Measurements from ENCODE around the gene CYB561D2. TPM values are rescaled to one million over a fixed set of nuclear protein-coding genes. Genes with fewer than 3 reads are reported as not detected.

Gene CYB561D2
- total RNA-seq, 1 donor from 2014 or later = 27.5 TPM

DNA sequence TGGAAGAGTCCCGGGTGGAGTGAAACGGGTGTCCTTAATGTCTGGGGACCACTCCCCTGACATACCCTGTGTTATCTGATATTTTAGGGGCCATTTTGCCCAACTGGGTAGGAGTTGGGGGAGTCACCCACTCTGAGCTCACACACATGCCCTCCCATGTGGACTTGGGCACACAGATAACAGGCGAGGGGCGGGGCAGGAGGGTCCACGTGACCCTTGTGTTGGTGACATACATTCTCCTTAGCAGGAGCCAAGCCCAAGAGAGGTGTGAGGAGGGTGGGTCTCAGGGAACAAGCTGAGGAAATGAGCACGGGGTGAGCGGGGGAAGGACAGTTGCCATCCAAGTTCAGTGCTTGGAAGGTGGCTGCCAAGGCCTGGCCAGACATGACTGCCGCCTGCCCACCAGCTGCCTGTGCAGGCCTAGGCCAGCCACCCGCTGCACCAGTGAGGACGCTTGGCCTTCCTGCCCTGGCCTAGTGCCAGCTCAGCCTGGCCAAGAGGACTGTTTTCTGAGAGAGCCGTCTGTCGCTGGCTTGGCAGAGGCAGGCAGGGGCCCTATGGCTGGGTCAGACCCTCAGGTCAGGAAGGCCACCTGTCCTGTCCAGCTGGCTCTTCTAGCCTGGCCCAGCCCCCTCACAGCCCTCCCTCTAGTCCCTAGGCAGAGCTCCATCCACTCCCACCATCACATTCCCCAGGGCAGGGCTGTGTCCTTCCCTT lies 40.0 kb downstream of the CYB561D2 start:
- peak; percentile 71 for DNase-seq (ENCODE audit: low spot score)

DNA sequence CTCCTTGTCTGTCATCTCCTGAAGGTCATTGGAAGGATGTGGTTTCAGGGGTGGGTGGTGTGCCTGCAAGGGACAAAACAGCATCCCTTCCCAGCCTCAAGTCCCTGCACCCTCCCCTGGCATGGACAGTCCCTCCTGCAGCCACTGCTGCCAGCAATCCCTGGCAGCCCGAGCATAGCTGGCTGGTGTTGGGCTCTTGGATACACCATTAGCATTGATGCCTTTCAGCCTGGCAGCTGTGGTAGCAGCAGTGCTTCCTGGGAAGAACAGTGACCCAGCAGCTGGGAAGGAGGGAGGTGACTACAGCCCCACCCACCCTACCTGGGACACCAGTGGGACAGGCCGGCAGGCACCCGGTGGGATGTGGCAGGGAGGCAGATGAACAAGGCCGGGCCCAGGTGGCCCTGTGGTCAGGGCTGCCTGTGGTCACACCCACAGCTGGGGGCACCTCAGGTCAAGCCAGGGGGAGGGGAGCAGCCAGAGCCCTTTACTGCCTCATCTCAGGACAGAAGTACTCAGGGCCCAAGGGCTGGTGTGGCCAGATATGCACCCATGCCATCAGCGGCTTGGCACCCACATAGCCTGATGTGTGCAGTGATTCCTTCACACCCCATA lies 41.5 kb downstream of the CYB561D2 start:
- DNase-seq (ENCODE audit: low spot score) = no peak

DNA sequence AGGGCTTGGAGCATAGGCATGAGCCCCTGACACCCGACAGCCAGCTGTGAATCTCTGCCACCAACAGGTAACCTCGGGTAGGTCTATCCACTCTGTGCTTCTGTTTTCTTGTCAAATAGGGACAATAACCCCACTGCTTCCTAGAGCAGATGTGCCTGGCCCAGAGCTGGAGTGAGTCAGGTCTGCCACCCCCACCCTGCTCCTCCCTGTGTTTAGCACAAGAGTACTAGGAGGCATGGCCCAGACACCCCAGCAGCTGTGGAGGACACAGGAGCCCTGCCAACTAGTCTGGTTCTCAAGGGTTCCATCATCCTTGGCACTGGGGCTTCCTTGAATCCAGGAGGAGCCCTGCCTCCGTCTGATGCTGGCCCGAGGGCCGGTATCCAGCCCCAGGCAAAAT lies 42.4 kb downstream of the CYB561D2 start:
- no peak for DNase-seq (ENCODE audit: low spot score)

DNA sequence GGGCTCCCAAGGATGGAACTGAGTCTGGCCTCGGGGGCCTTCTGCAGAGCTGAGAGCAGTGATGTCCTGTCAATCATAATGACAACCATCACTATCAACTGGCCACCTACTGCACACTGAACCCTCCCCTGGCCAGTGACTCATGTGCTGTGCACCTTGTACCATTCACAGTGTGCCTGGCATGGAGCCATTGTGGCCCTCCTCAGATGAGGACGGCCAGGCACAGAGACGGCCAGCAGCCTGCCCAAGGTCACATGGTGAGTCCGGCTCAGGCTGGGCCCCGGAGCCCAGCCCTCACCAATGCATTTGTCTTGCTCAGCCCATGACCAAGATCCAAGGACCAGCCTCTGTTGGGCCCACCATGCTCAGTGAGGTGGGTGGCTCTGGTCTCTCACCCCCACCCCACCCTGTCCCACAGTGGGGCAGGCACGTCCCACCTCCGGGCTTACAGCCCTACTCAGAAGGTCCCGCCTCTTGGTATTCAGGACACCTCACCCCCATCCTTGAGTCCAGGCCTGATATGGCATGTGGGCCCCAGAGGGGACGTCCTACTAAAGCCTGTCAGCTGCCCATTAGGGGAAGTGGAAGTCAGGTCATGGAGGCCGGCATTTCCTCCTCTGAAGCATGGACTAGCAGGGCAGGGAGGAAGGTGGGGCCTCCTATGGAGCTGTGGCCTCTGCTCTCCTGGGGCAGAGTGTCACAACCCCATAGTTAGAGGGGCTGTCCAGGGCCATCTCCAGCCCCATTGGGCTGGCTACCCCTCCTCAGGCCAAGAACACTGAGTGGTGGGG lies 44.6 kb downstream of the CYB561D2 start:
- no peak for DNase-seq (ENCODE audit: low spot score)

DNA sequence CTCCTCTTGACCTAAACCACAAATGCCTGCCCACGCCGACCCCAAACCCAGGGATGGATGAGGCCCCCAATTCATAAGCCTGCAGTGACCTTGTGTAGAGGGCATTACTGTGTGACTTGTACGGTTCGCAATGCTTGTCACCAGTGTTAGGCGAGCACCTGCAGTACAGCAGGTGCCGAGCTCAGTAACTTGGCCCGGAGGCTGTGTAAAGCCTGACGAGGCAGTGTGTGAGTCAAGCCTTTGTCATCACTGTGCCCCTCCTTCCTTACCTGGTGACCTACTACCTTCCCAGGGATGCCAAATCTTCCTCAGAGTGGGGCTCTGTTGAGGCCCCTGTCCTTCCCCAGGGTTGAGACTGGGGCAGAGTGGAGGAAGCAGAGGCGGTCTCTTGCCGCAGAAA lies 45.8 kb downstream of the CYB561D2 start:
- peak; percentile 66 for DNase-seq (ENCODE audit: low spot score)

DNA sequence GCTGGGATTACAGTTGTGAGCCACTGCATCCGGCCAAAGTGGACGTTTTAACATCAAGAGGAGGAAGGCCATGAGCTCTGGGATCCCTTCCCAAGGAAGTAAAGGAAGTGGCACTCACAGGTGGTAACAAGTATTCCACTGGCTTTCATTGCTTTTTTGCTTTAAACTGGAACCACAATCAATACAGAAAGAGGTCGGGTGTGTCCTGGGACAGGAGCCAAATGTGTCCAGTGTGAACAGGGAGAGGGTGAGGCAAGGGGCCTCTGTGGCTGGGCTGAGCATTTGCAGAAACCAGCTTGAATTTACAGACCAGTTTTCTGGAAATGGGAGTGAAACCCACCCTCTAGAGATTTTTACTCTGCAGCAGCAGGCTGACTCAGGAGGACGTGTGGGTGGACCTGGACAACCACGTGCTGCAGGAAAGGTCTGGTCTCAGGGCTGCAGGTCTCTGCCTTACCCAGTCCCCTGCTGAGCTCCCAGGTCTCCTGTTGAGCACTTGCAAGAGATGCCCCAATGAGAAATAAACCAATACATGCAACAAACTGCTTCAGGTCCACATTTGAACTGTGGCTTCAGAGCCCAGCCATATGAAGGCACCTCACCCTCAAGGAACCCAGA lies 51.4 kb downstream of the CYB561D2 start:
- no peak for DNase-seq (ENCODE audit: low spot score)

Other genes with a start within 250 kb of the CYB561D2 start
- gene SEMA3F, start 195.5 kb upstream of the CYB561D2 start, total RNA-seq = 132 TPM
- gene GNAT1, start 159.3 kb upstream of the CYB561D2 start, total RNA-seq = not detected
- 0.34 TPM for gene SLC38A3, start 145.6 kb upstream of the CYB561D2 start, total RNA-seq
- gene GNAI2, start 114.7 kb upstream of the CYB561D2 start, total RNA-seq = 222 TPM
- gene SEMA3B, start 81.7 kb upstream of the CYB561D2 start, total RNA-seq = 18.2 TPM
- gene LSMEM2, start 71.8 kb upstream of the CYB561D2 start, total RNA-seq = not detected
- gene IFRD2, start 58.4 kb upstream of the CYB561D2 start, total RNA-seq = 104 TPM
- 1.8 TPM for gene HYAL3, start 51.5 kb upstream of the CYB561D2 start, total RNA-seq
- 10.7 TPM for gene NAA80, start 51.5 kb upstream of the CYB561D2 start, total RNA-seq
- 9.8 TPM for gene HYAL1, start 47.3 kb upstream of the CYB561D2 start, total RNA-seq
- 87.9 TPM for gene HYAL2, start 28.1 kb upstream of the CYB561D2 start, total RNA-seq
- 24.7 TPM for gene TUSC2, start 22.6 kb upstream of the CYB561D2 start, total RNA-seq
- 21.2 TPM for gene RASSF1, start 10.0 kb upstream of the CYB561D2 start, total RNA-seq
- gene ZMYND10, start 5.1 kb upstream of the CYB561D2 start, total RNA-seq = 0.26 TPM
- 20.5 TPM for gene NPRL2, start 87 bp upstream of the CYB561D2 start, total RNA-seq
- gene TMEM115, start 8.7 kb downstream of the CYB561D2 start, total RNA-seq = 30.4 TPM
- 2.6 TPM for gene CACNA2D2, start 152.8 kb downstream of the CYB561D2 start, total RNA-seq
- gene C3orf18, start 216.9 kb downstream of the CYB561D2 start, total RNA-seq = 8.0 TPM
- gene HEMK1, start 218.7 kb downstream of the CYB561D2 start, total RNA-seq = 34.4 TPM